NCI-H510A treated with DMSO at 0.1 percent for 48 hours (cell line): Measurements from ENCODE around the gene RASD2.
"Not testable (repeated sequence)": the region's sequence is repeated elsewhere in the genome, so short reads cannot be mapped to it uniquely, and the experiment has no call there.

ENCODE experiments used
- DNase-seq: peaks from one replicate; lab custom pipeline; 2025; lab: John Stamatoyannopoulos, UW

RASD2 gene

GRCh38 chr22:35540595-35541253 lies at the start of gene RASD2:
Gene RASD2 (plus strand): TSS chr22:35540831. CDS start chr22:35546810, 5,979 bp downstream.
- DNase-seq, result peak; percentile 39

- not testable (repeated sequence) for DNase-seq
Observed at GRCh38 chr22:35491061-35491907, 49.3 kb upstream of the RASD2 start.

GRCh38 chr22:35491908-35492380 lies 48.7 kb upstream of the RASD2 start:
- DNase-seq, result no peak

GRCh38 chr22:35493074-35493473 lies 47.6 kb upstream of the RASD2 start:
- DNase-seq, result no peak

- DNase-seq, result not testable (repeated sequence)
Observed at GRCh38 chr22:35495711-35496110, 44.9 kb upstream of the RASD2 start.

- no peak for DNase-seq
Observed at GRCh38 chr22:35496768-35497312, 43.8 kb upstream of the RASD2 start.

- no peak for DNase-seq
Observed at GRCh38 chr22:35498026-35498800, 42.4 kb upstream of the RASD2 start.

GRCh38 chr22:35502836-35503235 lies 37.8 kb upstream of the RASD2 start:
- no peak for DNase-seq

- DNase-seq, result no peak
Observed at GRCh38 chr22:35505399-35506258, 35.0 kb upstream of the RASD2 start.

GRCh38 chr22:35506259-35506570 lies 34.4 kb upstream of the RASD2 start:
- no peak for DNase-seq

GRCh38 chr22:35507851-35508250 lies 32.8 kb upstream of the RASD2 start:
- DNase-seq, result not testable (repeated sequence)

- DNase-seq, result no peak
Observed at GRCh38 chr22:35509451-35509850, 31.2 kb upstream of the RASD2 start.

GRCh38 chr22:35509960-35510359 lies 30.7 kb upstream of the RASD2 start:
- DNase-seq, result no peak

- DNase-seq, result no peak
Observed at GRCh38 chr22:35510481-35510934, 30.1 kb upstream of the RASD2 start.

- DNase-seq, result no peak
Observed at GRCh38 chr22:35510951-35511350, 29.7 kb upstream of the RASD2 start.

- DNase-seq, result no peak
Observed at GRCh38 chr22:35514366-35514765, 26.3 kb upstream of the RASD2 start.

- not testable (repeated sequence) for DNase-seq
Observed at GRCh38 chr22:35515952-35516351, 24.7 kb upstream of the RASD2 start.

- DNase-seq, result no peak
Observed at GRCh38 chr22:35516723-35517122, 23.9 kb upstream of the RASD2 start.

- no peak for DNase-seq
Observed at GRCh38 chr22:35517207-35517606, 23.4 kb upstream of the RASD2 start.

- no peak for DNase-seq
Observed at GRCh38 chr22:35517769-35518530, 22.7 kb upstream of the RASD2 start.
